Epithelial cell of esophagus (primary cell): Measurements from ENCODE around the gene NR5A2.

Source experiments
- DNase-seq: peaks from one replicate; pipeline ENCODE4 v3.0.0; 2010; ENCODE audit warnings: low read depth
- H3K4me3 ChIP-seq: 2 replicates; pipeline ENCODE4 v1.5.1; 2011; ENCODE audit warnings: mild to moderate bottlenecking, low read length, control low read depth
- TF ChIP-seq, protein P1 (sequence below): IDR thresholded peaks from 2 replicates; pipeline ENCODE4 v1.5.1; 2011; ENCODE audit warnings: low read depth, mild to moderate bottlenecking, low read length, control low read depth, inconsistent platforms; ENCODE audit not compliant: insufficient read depth; ENCODE audit errors: missing control alignments

The NR5A2 gene

GRCh38 chr1:200205216-200205995 lies 177.9 kb downstream of the NR5A2 start:
- TF ChIP-seq, protein P1, sequence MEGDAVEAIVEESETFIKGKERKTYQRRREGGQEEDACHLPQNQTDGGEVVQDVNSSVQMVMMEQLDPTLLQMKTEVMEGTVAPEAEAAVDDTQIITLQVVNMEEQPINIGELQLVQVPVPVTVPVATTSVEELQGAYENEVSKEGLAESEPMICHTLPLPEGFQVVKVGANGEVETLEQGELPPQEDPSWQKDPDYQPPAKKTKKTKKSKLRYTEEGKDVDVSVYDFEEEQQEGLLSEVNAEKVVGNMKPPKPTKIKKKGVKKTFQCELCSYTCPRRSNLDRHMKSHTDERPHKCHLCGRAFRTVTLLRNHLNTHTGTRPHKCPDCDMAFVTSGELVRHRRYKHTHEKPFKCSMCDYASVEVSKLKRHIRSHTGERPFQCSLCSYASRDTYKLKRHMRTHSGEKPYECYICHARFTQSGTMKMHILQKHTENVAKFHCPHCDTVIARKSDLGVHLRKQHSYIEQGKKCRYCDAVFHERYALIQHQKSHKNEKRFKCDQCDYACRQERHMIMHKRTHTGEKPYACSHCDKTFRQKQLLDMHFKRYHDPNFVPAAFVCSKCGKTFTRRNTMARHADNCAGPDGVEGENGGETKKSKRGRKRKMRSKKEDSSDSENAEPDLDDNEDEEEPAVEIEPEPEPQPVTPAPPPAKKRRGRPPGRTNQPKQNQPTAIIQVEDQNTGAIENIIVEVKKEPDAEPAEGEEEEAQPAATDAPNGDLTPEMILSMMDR: no peak
- DNase-seq: no peak
- no peak overlapping the region for H3K4me3 ChIP-seq

DNA sequence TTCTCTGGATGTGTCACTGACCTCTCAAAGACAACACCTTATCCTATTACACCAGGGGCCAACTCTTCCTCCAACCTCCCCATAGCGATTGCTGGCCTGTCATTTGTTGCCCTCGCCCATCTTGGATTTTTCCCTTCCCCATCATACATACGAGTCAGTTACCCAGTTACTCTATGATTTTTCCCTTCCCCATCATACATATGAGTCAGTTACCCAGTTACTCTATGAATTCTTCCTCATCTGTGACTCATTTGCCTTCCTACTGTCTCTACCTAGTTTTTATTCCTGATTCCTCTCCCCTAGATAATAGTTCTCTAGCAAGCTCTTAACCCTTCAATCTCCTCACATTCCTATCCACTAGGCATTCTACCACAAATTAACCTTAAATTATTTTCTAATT lies 178.8 kb downstream of the NR5A2 start:
- peak; percentile 86 for DNase-seq
- no peak overlapping the region for H3K4me3 ChIP-seq
- TF ChIP-seq, protein P1: no peak

GRCh38 chr1:200206761-200207160 lies 179.3 kb downstream of the NR5A2 start:
- H3K4me3 ChIP-seq: no peak overlapping the region
- DNase-seq: peak; percentile 53
- TF ChIP-seq, protein P1: no peak

DNA sequence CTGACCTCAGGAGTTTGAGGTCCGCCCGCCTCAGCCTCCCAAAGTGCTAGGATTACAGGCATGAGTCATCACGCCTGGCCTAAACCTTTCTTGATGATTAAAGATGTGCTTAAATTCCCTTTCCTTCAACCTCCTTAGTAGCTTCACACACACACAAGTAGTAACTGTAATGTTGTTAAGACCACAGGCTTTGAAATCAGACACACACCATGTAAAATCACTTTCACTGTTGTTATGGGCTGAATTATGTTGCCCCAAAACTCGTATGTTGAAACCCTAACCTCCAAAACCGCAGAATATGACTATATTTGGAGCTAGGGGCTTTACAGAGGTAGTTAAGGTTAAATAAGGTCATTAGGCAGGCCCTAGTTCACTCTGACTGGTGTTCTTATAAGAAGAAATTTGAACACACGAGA lies 180.2 kb downstream of the NR5A2 start:
- DNase-seq: peak; percentile 16
- TF ChIP-seq, protein P1: no peak

DNA sequence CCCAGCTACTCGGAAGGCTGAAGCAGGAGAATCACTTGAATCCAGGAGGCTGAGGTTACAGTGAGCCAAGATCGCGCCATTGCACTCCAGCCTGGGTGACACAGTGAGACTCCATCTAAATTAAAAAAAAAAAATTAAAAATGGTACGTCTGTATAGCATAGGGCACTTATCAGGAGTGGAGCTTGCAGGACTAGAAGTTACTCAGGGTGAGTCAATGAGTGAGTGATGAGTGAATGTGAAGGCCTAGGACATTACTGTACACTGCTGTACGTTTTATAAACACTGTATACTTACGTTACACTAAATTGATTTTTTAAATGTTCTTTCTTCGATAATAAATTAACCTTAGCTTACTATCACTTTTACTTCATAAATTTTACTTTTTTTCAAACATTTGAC lies 183.6 kb downstream of the NR5A2 start:
- no peak overlapping the region for H3K4me3 ChIP-seq
- TF ChIP-seq, protein P1: no peak
- DNase-seq: peak; percentile 90

More for the DNA sequence above, 180.2 kb downstream of the NR5A2 start:
- no peak overlapping the region for H3K4me3 ChIP-seq

DNA sequence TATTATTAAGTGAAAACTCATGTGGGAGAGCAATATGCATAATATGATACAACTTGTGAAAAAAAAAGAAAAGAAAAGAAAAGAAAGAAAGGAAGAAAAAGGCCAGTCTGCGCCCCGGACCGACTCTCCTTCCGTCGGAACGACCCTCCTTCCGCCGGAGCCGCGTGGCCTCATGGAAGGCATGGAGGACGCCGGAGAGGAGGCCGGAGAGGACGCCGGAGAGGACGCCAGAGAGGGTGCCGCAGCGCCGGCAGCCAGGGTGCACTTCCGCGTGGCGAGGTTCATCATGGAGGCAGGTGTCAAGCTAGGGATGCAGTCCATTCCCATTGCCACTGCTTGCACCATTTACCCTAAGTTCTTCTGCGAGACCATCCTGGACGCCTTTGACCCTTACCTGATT lies 185.9 kb downstream of the NR5A2 start:
- no peak overlapping the region for H3K4me3 ChIP-seq
- TF ChIP-seq, protein P1: no peak
- no peak for DNase-seq

DNA sequence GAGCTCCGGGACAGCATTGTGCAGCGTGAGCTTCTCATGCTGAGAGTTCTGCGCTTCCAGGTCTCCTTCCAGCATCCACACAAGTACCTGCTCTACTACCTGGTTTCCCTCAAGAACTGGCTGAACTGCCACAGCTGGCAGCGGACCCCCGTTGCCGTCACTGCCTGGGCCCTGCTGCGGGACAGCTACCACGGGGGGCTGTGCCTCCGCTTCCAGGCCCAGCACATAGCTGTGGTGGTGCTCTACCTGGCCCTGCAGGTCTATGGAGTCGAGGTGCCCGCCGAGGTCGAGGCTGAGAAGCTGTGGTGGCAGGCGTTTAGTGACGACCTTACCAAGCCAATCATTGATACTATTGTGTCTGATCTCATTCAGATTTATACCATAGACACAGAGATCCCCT lies 186.4 kb downstream of the NR5A2 start:
- H3K4me3 ChIP-seq: no peak overlapping the region
- TF ChIP-seq, protein P1: no peak
- no peak for DNase-seq
